SH-SY5Y (cell line): ENCODE measurements around the gene TGIF2.

Source experiments
- GATA2 ChIP-seq: IDR thresholded peaks from 2 replicates; pipeline ENCODE4 v1.6.1; 2011; ENCODE audit warnings: mild to moderate bottlenecking, low read depth, low read length
- GATA3 ChIP-seq: IDR thresholded peaks from 2 replicates; pipeline ENCODE4 v1.6.1; 2011; ENCODE audit warnings: low read depth, mild to moderate bottlenecking, low read length, moderate library complexity

TGIF2 gene

GRCh38 chr20:36542516-36543183, 30.7 kb upstream of the TGIF2 start:
- TF ChIP-seq GATA2 (no peak), GATA3 (no peak)

GRCh38 chr20:36543184-36544133, 29.9 kb upstream of the TGIF2 start:
- TF ChIP-seq GATA3 (no peak), GATA2 (no peak)

- TF ChIP-seq GATA2 (no peak), GATA3 (no peak)
Observed at GRCh38 chr20:36544134-36545018, 29.0 kb upstream of the TGIF2 start.

- no peak for TF ChIP-seq GATA2
- no peak for TF ChIP-seq GATA3
Observed at GRCh38 chr20:36546111-36546736, 27.2 kb upstream of the TGIF2 start.

- TF ChIP-seq GATA3: no peak
- TF ChIP-seq GATA2: no peak
Observed at GRCh38 chr20:36547186-36548005, 26.0 kb upstream of the TGIF2 start.

GRCh38 chr20:36548006-36548315, 25.4 kb upstream of the TGIF2 start:
- TF ChIP-seq GATA3: no peak
- no peak for TF ChIP-seq GATA2

- TF ChIP-seq GATA3 (no peak), GATA2 (no peak)
Observed at GRCh38 chr20:36548704-36549627, 24.4 kb upstream of the TGIF2 start.

GRCh38 chr20:36549628-36549941, 23.8 kb upstream of the TGIF2 start:
- TF ChIP-seq GATA2: no peak
- no peak for TF ChIP-seq GATA3

- no peak for TF ChIP-seq GATA2
- no peak for TF ChIP-seq GATA3
Observed at GRCh38 chr20:36549942-36550789, 23.2 kb upstream of the TGIF2 start.

GRCh38 chr20:36550790-36551299, 22.6 kb upstream of the TGIF2 start:
- TF ChIP-seq GATA3 (no peak), GATA2 (no peak)

- TF ChIP-seq GATA3 (no peak), GATA2 (no peak)
Observed at GRCh38 chr20:36555248-36555647, 18.1 kb upstream of the TGIF2 start.

- TF ChIP-seq GATA3: no peak
Observed at GRCh38 chr20:36562724-36563123, 10.7 kb upstream of the TGIF2 start.
